ENCODE data around the gene CAMTA1.

Gene CAMTA1

GRCh38 chr1:7493711-7494454, 708.6 kb downstream of the CAMTA1 start:
- Histone ChIP-seq H3K4me1 (ENCODE audit: insufficient read depth, low read length) (no peaks in the 10 kb centered on the region), H3K9ac (ENCODE audit: low read depth, low read length) (no peak overlapping the region)

GRCh38 chr1:7495962-7496361, 710.7 kb downstream of the CAMTA1 start:
- no peak overlapping the region for H3K9ac ChIP-seq (ENCODE audit: low read depth, low read length)
- H3K4me1 ChIP-seq (ENCODE audit: insufficient read depth, low read length) = no peaks in the 10 kb centered on the region
- no peak overlapping the region for H3K27ac ChIP-seq (ENCODE audit: low read length)
- H3K27me3 ChIP-seq (ENCODE audit: insufficient read depth, low read length) = no peaks in the 10 kb centered on the region
- no peaks in the 10 kb centered on the region for H3K36me3 ChIP-seq (ENCODE audit: insufficient read depth, low read depth, low read length)
- H3K9me3 ChIP-seq (ENCODE audit: insufficient read depth, low read depth, low read length) = no peaks in the 10 kb centered on the region
- no peak overlapping the region for H3K4me3 ChIP-seq (ENCODE audit: low read length)

More at GRCh38 chr1:7493711-7494454, 708.6 kb downstream of the CAMTA1 start:
- Histone ChIP-seq H3K4me3 (ENCODE audit: low read length) (no peak overlapping the region), H3K27me3 (ENCODE audit: insufficient read depth, low read length) (no peaks in the 10 kb centered on the region), H3K27ac (ENCODE audit: low read length) (no peak overlapping the region), H3K9me3 (ENCODE audit: insufficient read depth, low read depth, low read length) (no peaks in the 10 kb centered on the region), H3K36me3 (ENCODE audit: insufficient read depth, low read depth, low read length) (no peaks in the 10 kb centered on the region)

- no peaks in the 10 kb centered on the region; the same call in 1 of the 2 replicates for H3K4me1 ChIP-seq (ENCODE audit: insufficient read depth, low read length)
- no peak overlapping the region for H3K9ac ChIP-seq (ENCODE audit: low read depth, low read length)
- no peaks in the 10 kb centered on the region for H3K27me3 ChIP-seq (ENCODE audit: insufficient read depth, low read length)
- H3K36me3 ChIP-seq (ENCODE audit: insufficient read depth, low read depth, low read length) = no peaks in the 10 kb centered on the region
- no peak overlapping the region for H3K4me3 ChIP-seq (ENCODE audit: low read length)
- no peaks in the 10 kb centered on the region for H3K9me3 ChIP-seq (ENCODE audit: insufficient read depth, low read depth, low read length)
- H3K27ac ChIP-seq (ENCODE audit: low read length) = no peak overlapping the region
These were observed 711.9 kb downstream of the CAMTA1 start for GRCh38 chr1:7497107-7497637.

- H3K27me3 ChIP-seq (ENCODE audit: insufficient read depth, low read length) = no peaks in the 10 kb centered on the region
- H3K9me3 ChIP-seq (ENCODE audit: insufficient read depth, low read depth, low read length) = no peaks in the 10 kb centered on the region
- no peaks in the 10 kb centered on the region; the same call in 1 of the 2 replicates for H3K4me1 ChIP-seq (ENCODE audit: insufficient read depth, low read length)
- H3K27ac ChIP-seq (ENCODE audit: low read length) = no peak overlapping the region
- H3K36me3 ChIP-seq (ENCODE audit: insufficient read depth, low read depth, low read length) = no peaks in the 10 kb centered on the region
- H3K4me3 ChIP-seq (ENCODE audit: low read length) = no peak overlapping the region
- H3K9ac ChIP-seq (ENCODE audit: low read depth, low read length) = no peak overlapping the region
These were observed 715.3 kb downstream of the CAMTA1 start for GRCh38 chr1:7500381-7501083.

GRCh38 chr1:7501084-7501491, 715.8 kb downstream of the CAMTA1 start:
- Histone ChIP-seq H3K27ac (ENCODE audit: low read length) (no peak overlapping the region), H3K4me3 (ENCODE audit: low read length) (no peak overlapping the region), H3K9me3 (ENCODE audit: insufficient read depth, low read depth, low read length) (no peaks in the 10 kb centered on the region), H3K9ac (ENCODE audit: low read depth, low read length) (no peak overlapping the region), H3K4me1 (ENCODE audit: insufficient read depth, low read length) (no peaks in the 10 kb centered on the region; the same call in 1 of the 2 replicates), H3K36me3 (ENCODE audit: insufficient read depth, low read depth, low read length) (no peaks in the 10 kb centered on the region), H3K27me3 (ENCODE audit: insufficient read depth, low read length) (no peaks in the 10 kb centered on the region)

GRCh38 chr1:7501723-7502603, 716.7 kb downstream of the CAMTA1 start:
- Histone ChIP-seq H3K36me3 (ENCODE audit: insufficient read depth, low read depth, low read length) (no peaks in the 10 kb centered on the region), H3K9ac (ENCODE audit: low read depth, low read length) (no peak overlapping the region), H3K9me3 (ENCODE audit: insufficient read depth, low read depth, low read length) (no peaks in the 10 kb centered on the region), H3K4me3 (ENCODE audit: low read length) (no peak overlapping the region), H3K27me3 (ENCODE audit: insufficient read depth, low read length) (no peaks in the 10 kb centered on the region), H3K27ac (ENCODE audit: low read length) (no peak overlapping the region), H3K4me1 (ENCODE audit: insufficient read depth, low read length) (no peaks in the 10 kb centered on the region; the same call in 1 of the 2 replicates)

GRCh38 chr1:7503691-7504437, 718.6 kb downstream of the CAMTA1 start:
- H3K27me3 ChIP-seq (ENCODE audit: insufficient read depth, low read length) = no peaks in the 10 kb centered on the region
- no peak overlapping the region for H3K27ac ChIP-seq (ENCODE audit: low read length)
- no peaks in the 10 kb centered on the region; the same call in 1 of the 2 replicates for H3K4me1 ChIP-seq (ENCODE audit: insufficient read depth, low read length)
- H3K4me3 ChIP-seq (ENCODE audit: low read length) = no peak overlapping the region
- H3K9me3 ChIP-seq (ENCODE audit: insufficient read depth, low read depth, low read length) = no peaks in the 10 kb centered on the region
- no peak overlapping the region for H3K9ac ChIP-seq (ENCODE audit: low read depth, low read length)
- H3K36me3 ChIP-seq (ENCODE audit: insufficient read depth, low read depth, low read length) = no peaks in the 10 kb centered on the region

- no peak overlapping the region for H3K27ac ChIP-seq (ENCODE audit: low read length)
- no peak overlapping the region for H3K4me3 ChIP-seq (ENCODE audit: low read length)
- H3K9me3 ChIP-seq (ENCODE audit: insufficient read depth, low read depth, low read length) = no peaks in the 10 kb centered on the region
- no peak overlapping the region for H3K9ac ChIP-seq (ENCODE audit: low read depth, low read length)
- no peaks in the 10 kb centered on the region for H3K27me3 ChIP-seq (ENCODE audit: insufficient read depth, low read length)
- no peaks in the 10 kb centered on the region for H3K36me3 ChIP-seq (ENCODE audit: insufficient read depth, low read depth, low read length)
- no peaks in the 10 kb centered on the region; the same call in 1 of the 2 replicates for H3K4me1 ChIP-seq (ENCODE audit: insufficient read depth, low read length)
These were observed 719.1 kb downstream of the CAMTA1 start for GRCh38 chr1:7504438-7504720.

GRCh38 chr1:7505094-7505770, 720.0 kb downstream of the CAMTA1 start:
- Histone ChIP-seq H3K36me3 (ENCODE audit: insufficient read depth, low read depth, low read length) (no peaks in the 10 kb centered on the region), H3K4me1 (ENCODE audit: insufficient read depth, low read length) (no peaks in the 10 kb centered on the region; the same call in 1 of the 2 replicates), H3K4me3 (ENCODE audit: low read length) (no peak overlapping the region), H3K9ac (ENCODE audit: low read depth, low read length) (no peak overlapping the region), H3K27me3 (ENCODE audit: insufficient read depth, low read length) (no peaks in the 10 kb centered on the region), H3K9me3 (ENCODE audit: insufficient read depth, low read depth, low read length) (no peaks in the 10 kb centered on the region), H3K27ac (ENCODE audit: low read length) (no peak overlapping the region)

GRCh38 chr1:7505771-7506453, 720.7 kb downstream of the CAMTA1 start:
- H3K4me1 ChIP-seq (ENCODE audit: insufficient read depth, low read length) = no peaks in the 10 kb centered on the region; the same call in 1 of the 2 replicates
- no peaks in the 10 kb centered on the region for H3K36me3 ChIP-seq (ENCODE audit: insufficient read depth, low read depth, low read length)
- no peaks in the 10 kb centered on the region for H3K27me3 ChIP-seq (ENCODE audit: insufficient read depth, low read length)
- no peak overlapping the region for H3K4me3 ChIP-seq (ENCODE audit: low read length)
- no peak overlapping the region for H3K27ac ChIP-seq (ENCODE audit: low read length)
- no peaks in the 10 kb centered on the region for H3K9me3 ChIP-seq (ENCODE audit: insufficient read depth, low read depth, low read length)
- no peak overlapping the region for H3K9ac ChIP-seq (ENCODE audit: low read depth, low read length)
